CD14-positive monocyte (primary cell): ENCODE results near the gene SDK1. TPM values are rescaled to one million over a fixed set of nuclear protein-coding genes. Genes with fewer than 3 reads are reported as not detected.

ENCODE experiments used
- DNase-seq, 3 donors: peaks; one replicate each; pipeline ENCODE4 v3.0.0-alpha.2; 2011 to 2022
- H2AFZ ChIP-seq: 2 replicates; pipeline ENCODE4 v1.6.0; 2012; ENCODE audit warnings: mild to moderate bottlenecking, low read depth, low read length, inconsistent platforms; ENCODE audit not compliant: insufficient read depth, poor library complexity, severe bottlenecking
- H3K27ac ChIP-seq, 2 donors: 1 replicate in 1 of 2; 2 replicates in 1 of 2; pipeline ENCODE4 v1.5.1; 2012 to 2013; ENCODE audit warnings: low read length in 2 of 2, control low read depth in 1 of 2, inconsistent platforms in 1 of 2, low read depth in 1 of 2, mild to moderate bottlenecking in 1 of 2
- H3K27me3 ChIP-seq, 2 donors: one replicate each; pipeline versions ENCODE4 v1.6.0 to v1.6.1; 2011 to 2013; ENCODE audit warnings: low read length in 2 of 2; ENCODE audit not compliant: control insufficient read depth in 2 of 2, insufficient read depth in 2 of 2
- H3K36me3 ChIP-seq, 2 donors: replicated peaks in 1 of 2; 1 replicate in 1 of 2; 2 replicates in 1 of 2; pipeline versions ENCODE4 v1.5.1 to v1.6.1; 2012 to 2013; ENCODE audit warnings: low read length in 2 of 2, control low read depth in 1 of 2, inconsistent platforms in 1 of 2, mild to moderate bottlenecking in 1 of 2; ENCODE audit not compliant: insufficient read depth in 2 of 2, control insufficient read depth in 1 of 2
- H3K4me1 ChIP-seq, 2 donors: 1 replicate in 1 of 2; 2 replicates in 1 of 2; pipeline versions ENCODE4 v1.5.1 to v1.6.1; 2012 to 2013; ENCODE audit warnings: low read length in 2 of 2, control low read depth in 1 of 2, inconsistent platforms in 1 of 2, mild to moderate bottlenecking in 1 of 2, moderate library complexity in 1 of 2; ENCODE audit not compliant: insufficient read depth in 2 of 2, control insufficient read depth in 1 of 2
- H3K4me2 ChIP-seq: replicated peaks from 2 replicates; pipeline ENCODE3; 2012; ENCODE audit warnings: low read length, moderate library complexity, mild to moderate bottlenecking; ENCODE audit not compliant: poor library complexity, severe bottlenecking; ENCODE audit errors: extremely low read depth
- H3K4me3 ChIP-seq, 3 experiments: fragments of 200-600 bp in 1 of 3; sonication (generic) in 1 of 3; replicated peaks in 1 of 3; 1 replicate in 2 of 3; 2 replicates in 1 of 3; pipeline ENCODE4 v1.5.1; 2011 to 2013; ENCODE audit warnings: low read length in 3 of 3, mild to moderate bottlenecking in 3 of 3, control low read depth in 2 of 3, low read depth in 2 of 3, inconsistent platforms in 1 of 3, moderate library complexity in 1 of 3
- H3K79me2 ChIP-seq: 2 replicates; pipeline ENCODE4 v1.6.0; 2012; ENCODE audit warnings: mild to moderate bottlenecking, control low read depth, inconsistent platforms, low read length, moderate library complexity; ENCODE audit not compliant: insufficient read depth
- H3K9ac ChIP-seq: 2 replicates; pipeline ENCODE4 v1.6.0; 2017; ENCODE audit warnings: low read length, mild to moderate bottlenecking; ENCODE audit not compliant: insufficient read depth, poor library complexity, severe bottlenecking
- H3K9me3 ChIP-seq, 2 donors: replicated peaks in 1 of 2; 1 replicate in 1 of 2; 2 replicates in 1 of 2; pipeline versions ENCODE4 v1.5.1 to v1.6.1; 2012 to 2013; ENCODE audit warnings: low read length in 2 of 2, control low read depth in 1 of 2; ENCODE audit not compliant: control insufficient read depth in 1 of 2, insufficient read depth in 1 of 2
- H4K20me1 ChIP-seq: 2 replicates; pipeline ENCODE4 v1.6.0; 2012; ENCODE audit warnings: mild to moderate bottlenecking, low read length, control low read depth, moderate library complexity; ENCODE audit not compliant: insufficient read depth
- H3K27ac Mint-ChIP-seq, 7 donors: one replicate each; pipeline ENCODE4 v1.8.0; 2020; ENCODE audit warnings: mild to moderate bottlenecking in 7 of 7, mixed read lengths in 7 of 7, moderate library complexity in 6 of 7, inconsistent platforms in 2 of 7
- H3K27me3 Mint-ChIP-seq, 3 donors: one replicate each; pipeline ENCODE4 v1.8.0; 2021 to 2022; ENCODE audit warnings: low read depth in 3 of 3, mild to moderate bottlenecking in 3 of 3, mixed read lengths in 3 of 3, moderate library complexity in 3 of 3, inconsistent platforms in 1 of 3
- H3K36me3 Mint-ChIP-seq, 2 donors: one replicate each; pipeline ENCODE4 v1.8.0; 2020; ENCODE audit warnings: mixed read lengths in 2 of 2, inconsistent platforms in 1 of 2, mild to moderate bottlenecking in 1 of 2
- H3K4me1 Mint-ChIP-seq: one replicate; pipeline ENCODE4 v1.8.0; 2020; ENCODE audit warnings: mild to moderate bottlenecking, mixed read lengths
- H3K4me3 Mint-ChIP-seq, 2 donors: one replicate each; pipeline ENCODE4 v1.8.0; 2020; ENCODE audit warnings: mild to moderate bottlenecking in 2 of 2, mixed read lengths in 2 of 2, moderate library complexity in 1 of 2
- H3K9me3 Mint-ChIP-seq, 7 donors: one replicate each; pipeline ENCODE4 v1.8.0; 2020 to 2022; ENCODE audit warnings: mixed read lengths in 7 of 7, mild to moderate bottlenecking in 6 of 7, moderate library complexity in 6 of 7, inconsistent platforms in 2 of 7
- CTCF ChIP-seq: fragments of 200-600 bp; IDR thresholded peaks from one replicate; pipeline ENCODE4 v1.8.0; 2022; ENCODE audit warnings: antibody characterized with exemption, mild to moderate bottlenecking
- WGBS: methylation state at CpG from one replicate; pipeline ENCODE4 v1.1.5; 2013; ENCODE audit warnings: missing lambda C conversion rate; ENCODE audit not compliant: insufficient coverage; 5-methylcytosine and 5-hydroxymethylcytosine counted together
- intact Hi-C, 2 donors: fragments of 100-400 bp; cut with micrococcal nuclease; formaldehyde crosslinking; loops; one replicate each; pipeline versions ENCODE4 v1.15.0 to v1.15.1; 2023
- polyA plus RNA-seq, 3 donors: library from polyadenylated mRNA; depleted of rRNA in 1 of 3; unstranded in 2 of 3; stranded (reverse) in 1 of 3; fragments of 300-500 nt in 2 of 3; fragments of >200 nt in 1 of 3; fragmentation: Illumina TruSeq in 2 of 3; gene quantifications; 1 replicate in 2 of 3; 2 replicates in 1 of 3; pipeline ENCODE4 v1.2.3, GENCODE V29; 2012 to 2021

The SDK1 gene
- polyA plus RNA-seq, 3 donors: 0.01 TPM; not detected in 2

DNA sequence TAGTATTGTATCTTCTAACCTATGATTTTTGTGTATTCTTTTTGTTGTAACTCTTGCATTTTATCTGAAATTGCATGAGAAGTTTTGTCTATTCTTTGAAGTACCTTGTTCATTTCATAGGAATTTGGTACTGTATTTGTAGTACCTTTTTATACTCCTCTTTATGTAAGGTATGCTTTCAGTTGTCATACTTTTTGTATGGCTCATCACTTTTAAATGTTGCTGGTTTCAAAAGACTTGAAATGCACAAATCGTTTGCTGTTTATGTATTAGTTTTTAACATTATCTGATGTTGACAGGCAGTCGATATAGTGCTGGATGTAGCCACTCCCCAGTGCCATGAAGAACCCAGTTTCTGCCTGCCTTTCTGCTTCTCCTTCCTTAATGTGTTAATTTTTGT, 158.1 kb downstream of the SDK1 start:
- TF ChIP-seq CTCF: no peak
- no peaks in the 10 kb centered on the region for H3K36me3 ChIP-seq
- no peak overlapping the region for H3K4me3 ChIP-seq
- peaks cover 0 to 4% of the 10 kb centered on the region in 2 donors for H3K9me3 ChIP-seq
- H3K27me3 ChIP-seq: no peaks in the 10 kb centered on the region
- Mint-ChIP-seq H3K36me3 (no peaks in the 10 kb centered on the region), H3K4me3 (no peak overlapping the region), H3K27me3 (peaks cover 0 to 5% (median 4%) of the 10 kb centered on the region in 3 donors), H3K9me3 (peaks cover 0 to 10% (median 5%) of the 10 kb centered on the region in 7 donors), H3K4me1 (no peaks in the 10 kb centered on the region), H3K27ac (no peak overlapping the region)
- H3K79me2 ChIP-seq: no peaks in the 10 kb centered on the region
- H4K20me1 ChIP-seq: no peaks in the 10 kb centered on the region
- DNase-seq: no peak
- no peak overlapping the region for H3K27ac ChIP-seq
- no peak overlapping the region for H3K9ac ChIP-seq
- H3K4me1 ChIP-seq: no peaks in the 10 kb centered on the region
- WGBS: no CpG with 5 or more reads among the region's 2 CpGs
- H2AFZ ChIP-seq: no peak overlapping the region
- intact Hi-C loops: no loop called here
- H3K4me2 ChIP-seq: no peak overlapping the region

- WGBS: 97% methylated on average over 7 of the region's 8 CpGs
- no peaks in the 10 kb centered on the region for H3K79me2 ChIP-seq
- no peaks in the 10 kb centered on the region for H4K20me1 ChIP-seq
- H3K9ac ChIP-seq: no peak overlapping the region
- intact Hi-C loops: no loop called here
- no peaks in the 10 kb centered on the region for H3K4me1 ChIP-seq
- no peak overlapping the region for H2AFZ ChIP-seq
- H3K9me3 Mint-ChIP-seq: peaks cover 0 to 7% (median 4%) of the 10 kb centered on the region in 7 donors
- no peak overlapping the region for H3K27ac Mint-ChIP-seq
- H3K36me3 ChIP-seq: no peaks in the 10 kb centered on the region
- H3K27me3 Mint-ChIP-seq: peaks cover 0 to 4% (median 3%) of the 10 kb centered on the region in 3 donors
- H3K27me3 ChIP-seq: no peaks in the 10 kb centered on the region
- no peak overlapping the region for H3K27ac ChIP-seq
- no peak for TF ChIP-seq CTCF
- peaks cover 0 to 2% of the 10 kb centered on the region in 2 donors for H3K9me3 ChIP-seq
- no peak for DNase-seq
- no peak overlapping the region for H3K4me2 ChIP-seq
- H3K4me3 ChIP-seq: no peak overlapping the region
- H3K4me1 Mint-ChIP-seq: no peaks in the 10 kb centered on the region
- no peaks in the 10 kb centered on the region for H3K36me3 Mint-ChIP-seq
- no peak overlapping the region for H3K4me3 Mint-ChIP-seq
These were observed 160.9 kb downstream of the SDK1 start for GRCh38 chr7:3461923-3462322.
